HepG2 (cell line): ENCODE results near the gene KCNS1. TPM values are rescaled to one million over a fixed set of nuclear protein-coding genes. Genes with fewer than 3 reads are reported as not detected.

Experiments used
- ATAC-seq: fragments of 200-7000 bp; cut with Tn5 transposase; 3 replicates; pipeline ENCODE4 v1.9.1; 2020; ENCODE audit warnings: mild to moderate bottlenecking, moderate library complexity
- BruUV-seq: library from RNA; stranded (reverse); fragments of 400-500 nt; replicated peaks from 2 replicates; lab custom pipeline; 2021; lab: Mats Ljungman, UMichigan
- CTCF ChIA-PET: fragments of 300-600 bp; formaldehyde crosslinking; extraction: SDS; loops from one replicate; lab custom pipeline; 2021; ENCODE audit warnings: low total read pairs, inconsistent platforms, low intra/inter-chr PET ratio; lab: Yijun Ruan, JAX
- POLR2A ChIA-PET: fragments of 350-600 bp; sonication (Branson Sonifier 250); formaldehyde crosslinking; loops from one replicate; lab custom pipeline; 2020; ENCODE audit warnings: antibody characterized with exemption, inconsistent platforms; lab: Yijun Ruan, JAX
- DNase-seq: peaks from one replicate; pipeline ENCODE4 v3.0.0-alpha.2; 2015; ENCODE audit warnings: low spot score
- FAIRE-seq: peaks from 3 replicates; lab custom pipeline; 2011; peaks lifted over from hg19 to GRCh38; lab: Jason Lieb, UNC
- H2AFZ ChIP-seq: one replicate; pipeline ENCODE4 v1.6.1; 2011; ENCODE audit warnings: low read length, inconsistent platforms
- H3K27ac ChIP-seq: fragments of 300-600 bp; 3 replicates; pipeline ENCODE4 v1.8.0; 2011; ENCODE audit warnings: mixed run types, mild to moderate bottlenecking, mixed read lengths, low read length, inconsistent platforms; ENCODE audit not compliant: insufficient read depth; ENCODE audit errors: extremely low read length
- H3K27me3 ChIP-seq, 2 experiments: fragments of 200-600 bp in 1 of 2; 2 replicates in 1 of 2; 3 replicates in 1 of 2; pipeline versions ENCODE4 v1.6.0 to v1.8.0; 2011; ENCODE audit warnings: low read length in 2 of 2, mild to moderate bottlenecking in 2 of 2, moderate library complexity in 2 of 2, inconsistent platforms in 1 of 2; ENCODE audit not compliant: insufficient read depth in 2 of 2, control insufficient read depth in 1 of 2
- H3K36me3 ChIP-seq, 2 experiments: fragments of 200-600 bp in 1 of 2; replicated peaks in 1 of 2; 2 replicates in 1 of 2; 3 replicates in 1 of 2; pipeline versions ENCODE4 v1.5.1 to v1.8.0; 2011; ENCODE audit warnings: low read length in 2 of 2, inconsistent platforms in 1 of 2; ENCODE audit not compliant: insufficient read depth in 2 of 2, control insufficient read depth in 1 of 2
- H3K4me1 ChIP-seq: 2 replicates; pipeline ENCODE4 v1.5.1; 2012; ENCODE audit warnings: low read length, inconsistent platforms; ENCODE audit not compliant: insufficient read depth
- H3K4me2 ChIP-seq: 2 replicates; pipeline ENCODE4 v1.6.0; 2011; ENCODE audit warnings: low read depth, low read length, inconsistent platforms
- H3K4me3 ChIP-seq, 3 experiments: fragments of 200-600 bp in 1 of 3; sonication (generic), shearing (Covaris generic) in 1 of 3; replicated peaks in 1 of 3; 2 replicates each; pipeline ENCODE4 v1.5.1; 2011 to 2016; ENCODE audit warnings: low read length in 3 of 3, inconsistent platforms in 2 of 3, low read depth in 2 of 3, mild to moderate bottlenecking in 2 of 3, control low read depth in 1 of 3, mixed read lengths in 1 of 3; ENCODE audit not compliant: insufficient read depth in 1 of 3
- H3K79me2 ChIP-seq: one replicate; pipeline ENCODE4 v1.6.1; 2011; ENCODE audit warnings: low read length, inconsistent platforms; ENCODE audit not compliant: insufficient read depth
- H3K9ac ChIP-seq: 2 replicates; pipeline ENCODE4 v1.6.0; 2011; ENCODE audit warnings: mild to moderate bottlenecking, low read depth, low read length, inconsistent platforms; ENCODE audit not compliant: insufficient read depth
- H3K9me3 ChIP-seq: 2 replicates; pipeline ENCODE4 v1.5.1; 2012; ENCODE audit warnings: mild to moderate bottlenecking, low read length
- H4K20me1 ChIP-seq: 2 replicates; pipeline ENCODE4 v1.6.0; 2011; ENCODE audit warnings: inconsistent platforms, mild to moderate bottlenecking, low read length, moderate library complexity; ENCODE audit not compliant: insufficient read depth
- DNMT1 ChIP-seq: sonication (generic); formaldehyde crosslinking; IDR thresholded peaks from 2 replicates; pipeline ENCODE4 v1.5.1; 2020; ENCODE audit warnings: mild to moderate bottlenecking, missing genetic modification reagents
- FOXP1 ChIP-seq, 2 experiments: fragments of 450-650 bp in 1 of 2; IDR thresholded peaks; 2 replicates each; pipeline ENCODE4 v1.6.1; 2017 to 2018; ENCODE audit warnings: antibody characterized with exemption in 1 of 2
- GFI1 ChIP-seq: sonication (generic); formaldehyde crosslinking; IDR thresholded peaks from 2 replicates; pipeline ENCODE4 v1.5.0; 2020; ENCODE audit warnings: missing genetic modification reagents, mild to moderate bottlenecking, borderline replicate concordance
- GMEB2 ChIP-seq: IDR thresholded peaks from 2 replicates; pipeline ENCODE4 v1.6.1; 2016; ENCODE audit warnings: missing biosample characterization, missing genetic modification reagents, low read depth
- HES4 ChIP-seq: sonication (generic); formaldehyde crosslinking; IDR thresholded peaks from 2 replicates; pipeline ENCODE4 v1.9.0; 2021; ENCODE audit warnings: mild to moderate bottlenecking, missing genetic modification reagents, borderline replicate concordance
- KLF13 ChIP-seq: sonication (generic); formaldehyde crosslinking; IDR thresholded peaks from 2 replicates; pipeline ENCODE4 v1.4.0; 2020; ENCODE audit warnings: mild to moderate bottlenecking, missing genetic modification reagents
- POGZ ChIP-seq: sonication (generic); formaldehyde crosslinking; IDR thresholded peaks from 2 replicates; pipeline ENCODE4 v1.4.0; 2020; ENCODE audit warnings: mild to moderate bottlenecking, missing genetic modification reagents
- SAP130 ChIP-seq: IDR thresholded peaks from 2 replicates; pipeline ENCODE4 v1.6.1; 2016; ENCODE audit warnings: low read depth
- SP5 ChIP-seq: IDR thresholded peaks from 2 replicates; pipeline ENCODE4 v1.6.1; 2016; ENCODE audit warnings: low read depth, borderline replicate concordance
- TARDBP ChIP-seq: sonication (generic); formaldehyde crosslinking; IDR thresholded peaks from 2 replicates; pipeline ENCODE4 v1.8.0; 2022; ENCODE audit warnings: mild to moderate bottlenecking, missing genetic modification reagents
- UBTF ChIP-seq: sonication (generic); formaldehyde crosslinking; IDR thresholded peaks from 2 replicates; pipeline ENCODE4 v1.4.0; 2020; ENCODE audit warnings: mild to moderate bottlenecking, missing genetic modification reagents
- ZFP62 ChIP-seq: sonication (generic); formaldehyde crosslinking; IDR thresholded peaks from 2 replicates; pipeline ENCODE4 v1.4.0; 2020; ENCODE audit warnings: missing genetic modification reagents
- ZNF557 ChIP-seq: sonication (generic); formaldehyde crosslinking; IDR thresholded peaks from 2 replicates; pipeline ENCODE4 v1.4.0; 2020; ENCODE audit warnings: missing genetic modification reagents
- WGBS: methylation state at CpG from one replicate; pipeline ENCODE4 v1.1.6; 2017; ENCODE audit warnings: low lambda C conversion rate; 5-methylcytosine and 5-hydroxymethylcytosine counted together
- in situ Hi-C: cut with HindIII; loops from 2 replicates; pipeline ENCODE4 v1.10.0; 2017; ENCODE audit warnings: low pct_unique_long_range_greater_than_20kb; ENCODE audit not compliant: extremely low pct_ligation_motif_present
- intact Hi-C: fragments of 100-400 bp; cut with micrococcal nuclease; formaldehyde crosslinking; loops from one replicate; pipeline ENCODE4 v1.10.0; 2022; ENCODE audit not compliant: unreplicated experiment
- polyA plus RNA-seq, 8 experiments: library from polyadenylated mRNA; depleted of rRNA in 3 of 8; stranded (reverse) in 7 of 8; unstranded in 1 of 8; fragments of >200 nt; fragmentation: Illumina TruSeq in 4 of 8; extraction: Trizol in 4 of 8; gene quantifications; 2 replicates each; pipeline versions ENCODE4 v1.2.1 to v1.2.3, GENCODE V29; 2011 to 2016; ENCODE audit warnings: low read depth in 4 of 8, missing spikeins in 1 of 8, mixed read lengths in 1 of 8; ENCODE audit not compliant: insufficient read depth in 1 of 8
- total RNA-seq, 5 experiments: library from RNA; depleted of rRNA; stranded (reverse); fragments of >200 nt; fragmentation: Illumina TruSeq; extraction: Trizol; gene quantifications; 2 replicates each; pipeline ENCODE4 v1.2.3, GENCODE V29; 2016; ENCODE audit warnings: low read depth in 1 of 5

KCNS1 gene
- total and polyA plus RNA-seq, 2 of the 13 experiments (the other 11 are each of a cell fraction or from before 2014, with no cell fraction given): 0.03 TPM; not detected in 1

DNA sequence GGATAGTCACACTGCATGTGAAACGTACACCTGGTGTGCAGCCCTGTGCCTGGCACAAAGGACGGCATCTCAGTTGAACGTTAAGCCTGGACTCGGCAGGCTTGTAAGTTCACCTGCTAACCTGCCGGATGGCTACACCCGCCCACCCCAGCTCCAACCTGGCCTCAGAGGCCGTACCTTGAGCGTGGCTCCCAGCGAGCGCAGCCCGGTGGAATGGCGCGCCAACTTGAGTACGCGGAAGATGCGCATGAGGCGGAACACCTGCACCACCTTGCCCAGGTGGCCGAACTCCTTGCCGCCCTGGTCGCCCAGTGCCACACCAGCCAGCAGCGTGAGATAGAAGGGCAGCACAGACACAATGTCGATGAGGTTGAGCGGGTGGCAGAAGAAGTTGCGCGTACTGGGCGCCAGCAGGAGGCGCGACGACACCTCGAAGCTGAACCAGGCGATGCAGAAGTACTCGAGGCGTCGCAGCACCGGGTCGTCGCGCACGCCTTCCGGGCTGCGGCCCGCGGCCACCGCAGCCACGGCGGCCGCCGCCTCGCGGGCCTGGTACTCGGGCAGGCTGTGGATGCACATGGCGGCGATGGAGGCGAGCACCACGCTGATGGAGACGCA is 3.3 kb downstream of the KCNS1 start:
- Histone ChIP-seq H3K79me2 (no peaks in the 10 kb centered on the region), H3K4me2 (no peak overlapping the region), H3K27me3 (peaks cover 0 to 31% of the 10 kb centered on the region in 2 experiments; a peak in 4 of 5 replicates), H3K4me3 (no peak overlapping the region), H4K20me1 (no peaks in the 10 kb centered on the region), H3K36me3 (no peaks in the 10 kb centered on the region), H3K27ac (no peak overlapping the region), H3K9me3 (no peaks in the 10 kb centered on the region), H2AFZ (no peak overlapping the region), H3K9ac (no peak overlapping the region), H3K4me1 (peaks cover 12% of the 10 kb centered on the region)
- DNase-seq: no peak
- CTCF ChIA-PET: interaction anchor here (2.6 kb wide), 1 partner anchor 53 kb away, joined by 47 read pairs; no protein-coding TSS in a partner anchor
- POLR2A ChIA-PET: no interaction called here
- no peak for TF ChIP-seq FOXP1 (IDR thresholded peaks at IDR 0.05)
- no peak for TF ChIP-seq FOXP1 (CRISPR knock-in tag; IDR thresholded peaks at IDR 0.05)
- no peak for TF ChIP-seq GMEB2 (CRISPR knock-in tag)
- no peak for TF ChIP-seq SP5 (CRISPR knock-in tag)
- TF ChIP-seq TARDBP (CRISPR knock-in tag): no peak
- no peak for TF ChIP-seq KLF13 (CRISPR knock-in tag)
- TF ChIP-seq GFI1 (CRISPR knock-in tag): no peak
- no peak for TF ChIP-seq ZNF557 (CRISPR knock-in tag)
- peak; percentile 48; the same call in 1 of the 2 replicates for TF ChIP-seq DNMT1
- no peak for TF ChIP-seq ZFP62
- TF ChIP-seq UBTF: no peak
- no peak for TF ChIP-seq POGZ (CRISPR knock-in tag)
- TF ChIP-seq HES4 (CRISPR knock-in tag): 0 out of 2 replicates have a peak, but pooled peaks have one; percentile 53
- no peak for TF ChIP-seq SAP130 (CRISPR knock-in tag)
- intact Hi-C loops: no loop called here
- in situ Hi-C loops: loop anchor here (10.0 kb wide), 1 partner anchor 53 kb away; no protein-coding TSS in a partner anchor
- 85% methylated on average over 56 of the region's 56 CpGs for WGBS
- BruUV-seq: no TSS peak
- ATAC-seq: no peak
- FAIRE-seq: no peak
